Cortex of kidney (tissue), 1 donor: ENCODE data around the gene PABPN1.
"Not testable (repeated sequence)": the region's sequence is repeated elsewhere in the genome, so short reads cannot be mapped to it uniquely, and the experiment has no call there.

Experiments
- DNase-seq: peaks from one replicate; lab custom pipeline; 2025; lab: John Stamatoyannopoulos, UW

Gene PABPN1

DNA sequence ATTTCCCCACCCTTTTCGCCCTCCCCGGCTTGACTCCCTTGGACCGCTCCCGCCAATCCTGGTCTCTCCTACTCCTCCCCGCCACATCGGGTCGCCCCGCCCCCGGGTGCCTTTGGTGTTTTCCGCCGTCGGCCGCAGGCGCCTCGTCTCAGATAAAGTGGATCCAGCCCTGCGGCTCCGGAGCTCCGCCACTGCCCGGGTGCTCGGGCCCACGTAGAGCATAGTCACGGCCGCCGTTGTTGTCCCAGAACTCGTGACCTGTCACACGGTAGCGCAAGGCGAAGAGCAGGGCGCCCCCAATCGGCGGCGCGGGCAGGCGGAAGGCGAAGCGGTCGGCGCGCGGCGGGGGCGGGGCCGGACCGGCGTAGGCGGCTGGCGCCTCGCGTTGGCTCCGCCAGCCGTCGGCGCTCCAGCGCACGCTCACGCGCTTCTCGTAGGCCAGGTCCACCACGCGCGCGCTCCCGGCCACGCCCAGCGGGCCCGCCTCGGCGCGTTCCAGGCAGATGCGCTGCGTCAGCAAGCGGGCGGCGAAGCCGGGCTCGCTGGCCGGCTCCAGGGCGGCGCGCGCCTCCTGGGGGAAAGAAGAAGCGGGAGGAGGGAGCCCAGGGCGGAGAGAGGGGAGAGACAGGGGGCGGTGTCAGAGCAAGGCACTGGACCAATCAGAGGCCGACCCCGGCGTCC is 19.8 kb upstream of the PABPN1 start:
- DNase-seq: peak; percentile 93

DNA sequence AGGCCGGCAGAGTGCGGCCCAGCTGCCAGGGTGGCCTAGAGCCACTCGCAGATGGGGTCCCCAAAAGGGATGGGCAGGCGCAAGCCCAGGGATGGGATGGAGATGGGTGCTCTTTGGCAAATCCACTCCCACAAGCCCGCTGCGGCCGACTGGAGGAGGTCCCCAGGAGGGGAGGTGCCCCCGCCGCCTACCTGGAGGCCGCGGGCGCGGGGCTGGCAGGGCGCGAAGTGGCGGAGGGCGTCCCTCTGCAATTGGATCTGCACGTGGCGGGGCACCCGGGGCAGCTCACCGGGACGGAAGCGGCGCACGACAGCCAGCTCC is 19.3 kb upstream of the PABPN1 start:
- DNase-seq: no peak

DNA sequence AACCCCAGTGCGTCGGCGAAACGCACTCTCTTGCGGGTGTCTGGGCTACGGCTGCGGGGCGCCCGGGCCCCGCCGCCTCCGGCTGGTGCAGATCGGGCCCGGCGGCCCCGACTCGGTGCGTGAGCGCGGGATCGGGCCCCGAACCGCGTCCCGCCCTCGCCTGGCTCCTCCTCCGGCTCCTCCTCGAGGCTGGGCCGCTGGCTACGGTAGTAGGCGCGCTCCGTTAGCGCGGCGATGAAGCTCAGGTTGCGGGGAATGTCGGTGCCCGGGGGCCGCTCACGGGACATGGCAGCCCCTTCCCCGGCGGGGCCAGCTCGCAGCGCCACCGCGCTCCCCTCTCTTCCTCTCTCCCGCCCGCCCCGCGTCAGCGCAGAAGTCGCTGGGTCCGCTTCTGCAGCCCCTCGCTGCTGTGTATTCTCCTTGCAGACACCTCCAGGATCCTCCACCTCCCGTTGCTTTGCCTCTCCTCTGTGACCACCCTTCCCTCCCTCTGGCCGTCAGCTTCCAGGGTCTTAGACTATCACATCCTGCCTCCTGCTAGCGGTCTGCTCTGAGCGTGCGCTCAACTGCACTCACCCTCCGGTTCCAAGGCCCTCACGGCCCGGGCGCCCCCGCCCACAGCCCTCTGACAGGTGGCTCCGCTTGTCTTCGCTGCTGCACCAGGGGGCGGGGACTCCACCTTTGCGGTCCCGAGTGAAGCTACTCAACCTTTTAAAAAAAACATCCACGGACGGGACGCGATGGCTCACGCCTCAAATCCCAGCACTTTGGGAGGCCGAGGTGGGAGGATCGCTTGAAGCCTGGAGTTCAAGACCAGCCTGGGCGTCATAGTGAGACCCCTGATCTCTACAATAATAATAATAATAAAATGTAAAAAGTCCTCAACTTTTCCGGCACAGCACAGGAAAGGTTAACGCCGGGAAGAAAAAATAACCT is 18.7 kb upstream of the PABPN1 start, which contains the start of gene PPP1R3E:
Gene PPP1R3E, minus strand, starts transcription at position 570 of the 936 bp plus-strand sequence. Its CDS starts 283 bp downstream, at position 287.
- no peak for DNase-seq

DNA sequence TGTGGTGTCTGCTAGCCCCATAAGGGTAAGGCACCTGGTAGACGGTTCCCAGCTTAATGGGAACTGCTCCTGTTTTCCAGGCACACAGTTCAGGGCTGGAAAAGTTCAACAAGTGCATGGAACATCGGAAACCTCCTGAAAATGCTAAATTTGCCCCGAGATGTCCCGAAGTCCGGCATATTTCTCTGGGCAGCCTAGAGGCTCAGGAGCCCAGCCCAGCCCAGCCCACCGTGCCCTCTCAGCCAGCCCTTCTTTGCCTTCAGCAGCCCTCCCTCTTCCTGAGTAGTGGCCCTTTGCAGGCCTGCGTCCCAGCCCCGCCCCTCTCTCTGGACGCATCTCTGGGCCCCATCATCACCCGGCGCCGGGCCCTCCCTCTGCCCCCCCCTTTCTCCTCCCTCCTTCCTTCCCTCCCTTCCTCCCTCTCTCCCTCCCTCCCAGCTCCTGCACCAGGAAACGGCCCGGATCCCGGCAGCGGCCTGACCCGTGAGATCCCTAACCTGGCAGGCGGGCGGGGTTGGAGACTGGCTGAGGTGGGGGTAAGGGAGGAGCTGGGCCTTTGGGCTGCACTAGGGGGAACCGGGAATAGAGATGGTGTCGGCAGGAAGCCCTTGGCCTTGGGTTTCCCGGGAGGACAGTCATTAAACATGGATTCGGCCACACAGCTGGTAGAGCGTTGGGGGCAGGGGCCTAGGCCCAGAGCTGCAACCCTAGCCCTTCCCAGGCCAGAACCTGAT is 14.7 kb upstream of the PABPN1 start, which contains the start of gene BCL2L2:
Gene BCL2L2, plus strand, starts transcription at position 422 of the 734 bp plus-strand sequence. CDS start 935 bp downstream, outside the sequence.
- no peak for DNase-seq

DNA sequence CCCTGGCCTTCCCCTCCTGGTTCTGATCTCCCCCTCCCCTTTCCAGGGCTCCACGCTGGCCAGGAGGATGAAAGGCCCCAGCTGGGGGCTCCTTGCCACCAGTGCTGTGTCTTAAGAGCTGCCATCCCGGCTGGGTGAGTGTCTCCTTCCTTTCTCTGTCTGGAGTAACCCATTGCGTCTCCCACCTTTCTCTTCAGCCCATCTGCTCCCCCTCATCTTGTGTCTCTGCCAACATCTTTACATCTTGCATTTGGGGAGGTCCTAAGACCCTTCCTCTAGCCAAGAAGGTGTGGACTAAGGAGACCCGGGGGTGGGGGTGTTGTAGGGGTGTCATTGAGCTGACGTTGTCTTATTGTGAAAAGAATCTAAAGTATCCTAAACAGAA is 14.1 kb upstream of the PABPN1 start:
- no peak for DNase-seq

DNA sequence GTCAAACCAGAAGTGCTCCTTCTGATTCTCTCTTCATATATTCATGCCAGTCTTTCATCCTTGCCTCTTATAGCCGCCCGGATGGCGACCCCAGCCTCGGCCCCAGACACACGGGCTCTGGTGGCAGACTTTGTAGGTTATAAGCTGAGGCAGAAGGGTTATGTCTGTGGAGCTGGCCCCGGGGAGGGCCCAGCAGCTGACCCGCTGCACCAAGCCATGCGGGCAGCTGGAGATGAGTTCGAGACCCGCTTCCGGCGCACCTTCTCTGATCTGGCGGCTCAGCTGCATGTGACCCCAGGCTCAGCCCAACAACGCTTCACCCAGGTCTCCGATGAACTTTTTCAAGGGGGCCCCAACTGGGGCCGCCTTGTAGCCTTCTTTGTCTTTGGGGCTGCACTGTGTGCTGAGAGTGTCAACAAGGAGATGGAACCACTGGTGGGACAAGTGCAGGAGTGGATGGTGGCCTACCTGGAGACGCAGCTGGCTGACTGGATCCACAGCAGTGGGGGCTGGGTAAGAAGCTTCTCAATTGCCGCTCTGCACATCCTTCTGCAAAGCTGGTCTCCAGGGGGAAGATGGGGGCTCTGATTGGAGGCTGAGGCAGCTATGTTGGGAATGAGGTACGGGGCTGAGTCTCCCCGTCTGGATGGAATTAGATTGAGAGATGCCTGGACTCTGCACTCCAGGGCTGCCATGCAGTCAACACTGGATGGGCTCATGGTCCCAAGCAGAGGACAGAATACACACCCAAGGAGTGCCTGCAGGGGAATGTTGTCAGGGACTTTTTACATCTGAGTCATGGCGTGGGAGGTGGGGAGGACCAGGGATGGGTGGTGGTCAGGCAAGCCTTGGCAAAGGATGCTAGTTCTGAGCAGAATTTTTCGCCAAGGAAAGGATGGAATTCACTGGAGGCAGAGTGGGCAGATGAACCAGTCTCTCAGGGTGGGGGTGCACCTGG is 13.3 kb upstream of the PABPN1 start:
- no peak for DNase-seq

DNA sequence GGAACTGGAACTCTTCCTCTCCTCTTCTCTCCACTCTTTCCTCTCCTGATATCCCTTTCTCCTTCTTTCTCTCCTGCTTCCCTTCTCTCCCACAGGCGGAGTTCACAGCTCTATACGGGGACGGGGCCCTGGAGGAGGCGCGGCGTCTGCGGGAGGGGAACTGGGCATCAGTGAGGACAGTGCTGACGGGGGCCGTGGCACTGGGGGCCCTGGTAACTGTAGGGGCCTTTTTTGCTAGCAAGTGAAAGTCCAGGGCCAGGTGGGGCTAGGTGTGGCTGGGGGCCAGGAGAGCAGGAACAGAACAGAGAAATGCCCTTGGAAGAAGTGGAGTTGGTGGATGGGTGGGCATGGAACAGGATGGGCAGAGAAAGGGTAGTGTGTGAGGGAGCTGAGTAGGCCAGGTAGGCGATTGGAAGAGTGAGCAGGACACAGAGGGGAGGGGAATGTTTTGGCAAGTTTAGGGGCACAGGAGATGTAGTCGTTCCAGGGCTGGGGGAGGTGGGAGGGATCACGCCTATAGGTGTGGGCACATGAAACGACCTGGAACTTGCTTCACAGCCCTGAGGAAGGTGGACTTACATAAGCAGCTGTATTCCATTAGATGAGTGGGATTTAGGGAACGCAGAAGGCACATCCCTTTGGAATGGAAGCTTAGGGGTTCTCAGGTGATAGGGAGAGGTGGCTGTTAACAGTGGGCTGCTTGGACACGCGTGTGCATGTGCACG is 12.4 kb upstream of the PABPN1 start:
- no peak for DNase-seq

DNA sequence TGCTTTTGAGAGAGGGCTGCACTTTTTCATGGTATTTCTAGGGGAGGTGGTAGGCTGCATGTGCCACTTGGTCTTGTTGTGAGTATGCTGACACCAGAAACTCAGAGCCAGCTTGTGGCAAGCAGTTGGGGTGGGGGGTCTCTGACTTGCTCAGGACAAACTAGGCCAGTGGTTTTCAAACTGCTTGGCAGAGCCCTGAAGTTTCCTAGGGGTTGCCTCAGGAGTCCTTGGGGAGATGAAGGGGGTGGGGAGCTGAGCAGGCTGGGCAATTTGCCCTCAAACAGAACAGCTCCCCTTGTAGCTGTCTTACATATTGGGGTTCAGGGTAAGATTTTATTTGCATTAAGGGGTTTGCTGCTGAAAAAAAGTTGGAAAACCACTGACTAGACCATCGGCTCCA is 10.7 kb upstream of the PABPN1 start:
- no peak for DNase-seq

DNA sequence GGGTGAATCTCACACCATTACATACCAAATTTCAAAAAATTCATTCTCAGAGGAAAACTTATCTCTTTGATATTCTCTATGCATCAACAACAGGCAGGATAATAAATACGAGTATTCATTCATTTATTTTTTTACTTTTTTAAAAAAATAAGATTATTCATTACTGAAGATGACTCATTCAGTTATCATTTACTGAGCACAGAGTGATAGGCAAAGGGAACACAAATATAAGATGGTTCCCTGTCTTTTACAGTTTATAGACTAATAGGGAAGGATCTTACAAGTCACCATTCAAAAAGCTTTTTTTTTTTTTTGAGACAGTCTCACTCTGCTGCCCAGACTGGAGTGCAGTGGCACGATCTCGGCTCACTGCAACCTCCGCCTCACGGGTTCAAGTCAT is 5.0 kb upstream of the PABPN1 start:
- no peak for DNase-seq

DNA sequence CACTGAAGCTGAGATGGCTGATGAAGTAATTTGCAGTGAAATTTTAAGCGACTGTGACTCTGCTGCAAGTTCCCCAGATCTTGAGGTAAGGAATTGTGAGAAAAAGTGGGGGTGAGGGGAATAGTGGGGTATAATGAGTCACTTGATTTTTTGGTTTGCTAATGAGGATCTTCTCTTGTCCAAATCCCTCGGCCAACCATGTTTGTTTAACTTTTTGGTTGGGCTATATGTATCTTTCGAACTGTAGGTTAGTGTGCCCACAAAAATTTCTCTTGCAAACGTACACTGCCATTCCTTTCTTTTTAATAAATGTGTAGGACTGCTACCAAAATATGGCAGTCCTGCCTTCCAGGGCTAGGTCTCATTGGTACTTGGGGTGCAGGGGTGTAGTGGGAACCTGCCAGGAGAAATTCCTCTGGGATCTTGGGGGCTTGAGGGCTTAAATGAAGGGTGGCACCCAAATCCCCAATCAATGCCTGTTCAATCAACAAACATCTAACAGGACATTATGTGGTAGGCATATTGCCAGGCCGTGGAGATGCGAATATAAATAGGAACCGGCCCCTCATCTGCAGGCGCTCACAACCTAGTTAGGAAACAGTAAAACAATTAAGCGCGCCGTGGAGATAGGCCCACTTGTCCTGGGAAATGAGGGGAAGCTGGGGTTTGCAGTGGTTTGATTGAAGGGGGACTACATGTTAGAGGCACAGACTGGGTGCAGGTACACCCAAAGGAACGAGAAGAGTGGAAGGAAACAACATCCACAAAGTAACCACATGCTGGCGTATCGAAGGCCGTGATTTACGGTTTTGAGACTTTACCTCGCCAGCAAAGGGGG is 1.3 kb upstream of the PABPN1 start:
- no peak for DNase-seq

DNA sequence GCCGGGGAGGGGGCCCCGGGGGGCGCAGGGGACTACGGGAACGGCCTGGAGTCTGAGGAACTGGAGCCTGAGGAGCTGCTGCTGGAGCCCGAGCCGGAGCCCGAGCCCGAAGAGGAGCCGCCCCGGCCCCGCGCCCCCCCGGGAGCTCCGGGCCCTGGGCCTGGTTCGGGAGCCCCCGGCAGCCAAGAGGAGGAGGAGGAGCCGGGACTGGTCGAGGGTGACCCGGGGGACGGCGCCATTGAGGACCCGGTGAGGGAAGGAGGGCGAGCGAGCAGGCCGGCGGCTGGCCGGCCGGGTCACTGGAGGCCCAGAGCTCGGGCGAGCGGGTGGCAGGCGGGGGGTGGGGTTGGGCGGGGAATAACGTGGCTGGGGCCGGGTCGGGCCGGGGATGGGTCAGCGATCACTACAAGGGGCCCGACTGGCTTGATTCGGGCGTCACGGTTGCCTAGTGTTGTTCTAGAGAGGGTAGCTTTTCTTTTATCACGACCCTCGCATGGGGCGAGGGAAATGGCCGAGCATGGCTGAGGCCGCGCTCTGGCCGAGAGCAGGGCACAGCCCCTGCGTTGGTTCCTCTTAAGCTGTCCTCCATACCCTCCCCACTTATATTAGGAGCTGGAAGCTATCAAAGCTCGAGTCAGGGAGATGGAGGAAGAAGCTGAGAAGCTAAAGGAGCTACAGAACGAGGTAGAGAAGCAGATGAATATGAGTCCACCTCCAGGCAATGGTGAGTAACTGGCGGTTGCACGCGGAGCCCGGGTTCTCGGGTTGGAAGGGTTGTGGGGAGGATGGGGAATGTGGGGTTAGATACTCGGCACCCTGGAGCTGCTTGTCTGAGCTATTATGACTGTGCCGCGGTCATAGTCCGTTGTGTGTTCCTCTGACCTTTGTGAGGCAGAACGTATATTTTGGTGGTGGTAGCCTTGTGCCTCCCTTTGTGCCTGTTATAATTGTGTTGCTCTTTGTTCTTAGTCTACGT is 603 bp downstream of the PABPN1 start:
- no peak for DNase-seq

DNA sequence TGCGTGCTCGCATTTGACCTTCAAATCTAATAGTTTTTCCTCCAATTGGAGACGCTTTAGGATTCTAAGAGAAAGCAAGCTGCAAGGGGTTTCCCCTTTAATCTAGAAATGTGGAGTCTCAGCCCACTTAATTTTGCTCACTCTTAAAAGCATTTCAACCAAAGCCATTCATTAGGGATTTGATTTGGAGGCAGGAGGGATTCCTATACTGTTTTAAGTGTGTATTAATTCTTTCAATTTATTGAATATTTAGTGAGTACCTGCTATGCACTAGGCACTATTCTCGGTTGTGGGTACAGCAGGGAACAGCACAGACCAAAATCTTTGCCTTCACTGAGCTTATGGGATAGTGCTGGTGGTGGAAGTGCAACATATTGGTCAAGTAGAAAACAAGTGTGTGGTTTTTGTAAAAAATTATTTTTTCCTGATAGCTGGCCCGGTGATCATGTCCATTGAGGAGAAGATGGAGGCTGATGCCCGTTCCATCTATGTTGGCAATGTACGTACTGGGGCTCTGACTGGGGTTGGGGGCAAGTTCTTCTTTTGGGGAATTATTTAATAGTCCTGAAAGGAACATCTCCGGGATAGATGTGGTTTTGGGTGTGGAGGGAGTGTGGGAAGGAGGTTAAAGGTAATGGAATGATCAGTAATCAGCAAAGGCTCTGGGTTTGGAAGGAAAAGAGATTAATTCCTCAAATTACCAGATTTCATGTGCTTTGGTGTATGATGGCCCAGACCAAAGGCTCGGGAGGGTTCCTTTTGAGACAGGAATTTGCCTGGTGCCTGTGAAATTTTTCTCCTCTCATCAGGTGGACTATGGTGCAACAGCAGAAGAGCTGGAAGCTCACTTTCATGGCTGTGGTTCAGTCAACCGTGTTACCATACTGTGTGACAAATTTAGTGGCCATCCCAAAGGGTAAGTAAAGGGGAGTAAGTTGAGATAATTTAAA is 1.6 kb downstream of the PABPN1 start:
- no peak for DNase-seq

DNA sequence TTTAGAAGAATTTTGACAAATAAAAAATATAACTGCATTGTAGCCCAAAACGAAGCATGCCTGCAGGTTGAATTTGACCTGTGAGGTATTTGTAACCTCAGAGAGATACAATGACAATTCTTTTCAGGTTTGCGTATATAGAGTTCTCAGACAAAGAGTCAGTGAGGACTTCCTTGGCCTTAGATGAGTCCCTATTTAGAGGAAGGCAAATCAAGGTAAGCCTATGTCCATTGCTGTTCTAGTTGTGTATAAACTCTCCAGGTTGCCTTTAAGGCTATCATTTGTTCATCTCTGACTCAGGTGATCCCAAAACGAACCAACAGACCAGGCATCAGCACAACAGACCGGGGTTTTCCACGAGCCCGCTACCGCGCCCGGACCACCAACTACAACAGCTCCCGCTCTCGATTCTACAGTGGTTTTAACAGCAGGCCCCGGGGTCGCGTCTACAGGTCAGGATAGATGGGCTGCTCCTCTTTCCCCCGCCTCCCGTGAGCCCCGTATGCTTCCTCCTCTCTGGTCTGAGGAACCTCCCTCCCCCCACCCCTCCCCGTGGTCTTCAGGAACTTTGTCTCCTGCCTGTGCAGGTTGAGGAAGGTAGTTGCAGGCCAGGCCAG is 2.7 kb downstream of the PABPN1 start:
- DNase-seq: no peak

DNA sequence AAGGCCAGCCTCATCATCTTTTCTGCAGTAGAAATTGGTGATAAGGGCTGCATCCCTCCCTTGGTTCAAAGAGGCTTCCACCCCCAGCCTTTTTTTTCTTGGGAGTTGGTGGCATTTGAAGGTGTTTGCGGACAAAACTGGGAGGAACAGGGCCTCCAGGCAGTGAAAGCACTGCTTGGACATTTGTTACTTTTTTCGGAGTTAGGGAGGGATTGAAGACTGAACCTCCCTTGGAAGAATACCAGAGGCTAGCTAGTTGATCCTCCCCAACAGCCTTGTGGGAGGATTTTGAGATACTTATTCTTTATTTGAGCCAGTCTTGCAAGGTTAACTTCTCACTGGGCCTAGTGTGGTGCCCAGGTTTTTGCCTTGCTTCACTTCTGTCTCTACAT is 3.2 kb downstream of the PABPN1 start:
- no peak for DNase-seq

DNA sequence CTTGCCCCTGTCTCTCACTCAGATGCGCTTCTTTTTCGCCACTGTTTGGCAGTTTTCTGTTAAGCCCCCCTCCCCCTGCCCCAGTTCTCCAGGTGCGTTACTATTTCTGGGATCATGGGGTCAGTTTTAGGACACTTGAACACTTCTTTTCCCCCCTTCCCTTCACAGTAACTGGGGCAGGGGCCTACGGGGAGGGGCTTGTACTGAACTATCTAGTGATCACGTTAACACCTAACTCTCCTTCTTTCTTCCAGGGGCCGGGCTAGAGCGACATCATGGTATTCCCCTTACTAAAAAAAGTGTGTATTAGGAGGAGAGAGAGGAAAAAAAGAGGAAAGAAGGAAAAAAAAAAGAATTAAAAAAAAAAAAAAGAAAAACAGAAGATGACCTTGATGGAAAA is 3.7 kb downstream of the PABPN1 start:
- no peak for DNase-seq

DNA sequence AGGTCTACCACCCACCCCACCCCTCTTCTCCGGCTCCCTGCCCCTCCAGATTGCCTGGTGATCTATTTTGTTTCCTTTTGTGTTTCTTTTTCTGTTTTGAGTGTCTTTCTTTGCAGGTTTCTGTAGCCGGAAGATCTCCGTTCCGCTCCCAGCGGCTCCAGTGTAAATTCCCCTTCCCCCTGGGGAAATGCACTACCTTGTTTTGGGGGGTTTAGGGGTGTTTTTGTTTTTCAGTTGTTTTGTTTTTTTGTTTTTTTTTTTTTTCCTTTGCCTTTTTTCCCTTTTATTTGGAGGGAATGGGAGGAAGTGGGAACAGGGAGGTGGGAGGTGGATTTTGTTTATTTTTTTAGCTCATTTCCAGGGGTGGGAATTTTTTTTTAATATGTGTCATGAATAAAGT is 4.5 kb downstream of the PABPN1 start:
- not testable (repeated sequence) for DNase-seq
